ENCODE results near the gene ZNF91.
"Not testable (repeated sequence)": the region's sequence is repeated elsewhere in the genome, so short reads cannot be mapped to it uniquely, and the experiment has no call there.

The ZNF91 gene

GRCh38 chr19:23318143-23318542 is 77.1 kb downstream of the ZNF91 start:
- DNase-seq (ENCODE audit: low read depth), result no peak

DNA sequence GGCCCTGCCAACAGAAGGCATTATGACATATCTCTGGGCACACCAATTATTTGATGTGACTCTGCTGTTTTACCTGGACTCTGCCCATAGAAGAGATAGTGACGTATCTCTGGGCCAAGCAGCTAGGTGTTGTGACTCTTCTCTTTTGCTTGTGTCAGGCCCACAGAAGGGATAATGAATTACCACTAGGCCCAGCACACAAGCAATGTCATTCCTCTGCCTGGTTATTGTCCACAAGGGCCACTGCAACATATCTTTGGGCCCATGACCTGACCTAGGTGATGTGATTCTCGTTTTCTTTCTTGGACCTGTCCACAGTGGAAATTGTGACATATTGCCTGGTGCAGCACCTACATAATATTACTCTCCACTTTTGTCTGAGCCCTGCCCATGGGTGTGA is 80.0 kb downstream of the ZNF91 start:
- no peak for DNase-seq (ENCODE audit: low read depth)

DNA sequence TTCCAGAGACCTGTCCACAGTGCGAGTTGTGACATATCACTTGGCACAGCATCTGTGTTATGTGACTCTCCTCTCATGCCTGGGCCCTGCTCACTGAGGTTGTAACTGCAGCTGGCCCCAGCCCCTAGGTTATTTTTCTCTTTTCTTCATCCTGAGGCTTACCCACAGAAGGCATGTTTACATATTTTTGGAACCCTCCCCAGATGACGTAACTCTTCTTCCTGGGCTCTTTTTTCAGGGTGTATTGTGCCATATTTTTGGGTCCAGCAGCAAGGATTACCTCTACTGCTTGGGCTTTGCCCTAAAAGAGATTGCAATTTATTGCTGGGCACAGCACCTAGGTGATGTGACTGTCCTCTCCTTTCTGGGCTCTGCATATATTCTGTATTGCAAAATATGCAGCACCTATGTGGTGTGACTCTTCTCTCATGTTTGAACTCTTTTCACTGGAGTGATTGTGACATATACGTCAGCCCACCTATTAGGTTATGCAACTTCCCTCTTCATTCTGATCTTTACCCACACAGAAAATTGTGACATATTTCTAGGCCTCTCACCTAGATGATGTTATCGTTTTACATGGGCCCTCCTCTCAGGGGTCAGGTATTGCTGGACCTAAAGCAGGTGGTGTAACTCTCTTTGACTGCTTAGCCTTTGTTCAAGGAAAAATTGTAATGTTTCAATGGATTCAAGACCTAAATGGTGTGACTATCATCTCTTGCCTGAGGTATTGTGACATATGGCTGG is 80.6 kb downstream of the ZNF91 start:
- no peak for DNase-seq (ENCODE audit: low read depth)

DNA sequence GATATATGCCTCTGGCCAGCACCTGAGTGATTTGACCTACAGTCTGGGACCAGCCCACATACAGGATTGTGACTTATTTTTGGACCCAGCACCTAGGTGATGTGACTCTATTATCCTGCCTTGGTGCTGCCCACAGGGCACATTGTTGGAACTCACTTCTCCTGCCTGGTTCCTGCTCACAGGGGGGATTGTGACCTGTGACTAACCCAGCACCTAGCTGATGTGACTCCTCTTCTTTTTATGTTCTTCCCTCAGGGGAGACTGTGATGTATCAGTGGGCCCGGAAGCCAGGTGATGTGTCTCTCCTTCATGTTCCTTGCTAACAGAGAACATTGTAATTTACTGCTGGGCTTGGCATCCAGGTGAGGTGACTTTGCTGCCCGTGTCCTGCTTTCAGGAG is 82.1 kb downstream of the ZNF91 start:
- DNase-seq (ENCODE audit: low read depth), result no peak

DNA sequence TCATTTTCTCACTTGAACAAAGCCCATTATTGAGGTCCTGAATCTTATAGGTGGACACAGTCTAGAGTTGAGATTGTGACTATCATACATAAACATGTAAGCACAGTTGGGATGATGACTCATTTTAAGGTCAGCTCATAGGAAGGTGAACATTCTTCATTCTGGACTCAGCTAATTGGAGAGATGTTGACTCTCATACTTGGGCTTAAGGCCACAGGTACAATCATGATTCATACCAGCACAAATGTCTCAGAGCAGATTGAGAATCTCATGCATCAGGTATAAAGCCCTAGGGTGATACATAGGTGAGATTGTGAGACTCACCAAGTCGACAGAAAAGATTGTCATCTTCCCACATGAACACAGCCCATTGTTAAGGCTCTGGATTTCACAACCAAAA is 82.8 kb downstream of the ZNF91 start:
- no peak for DNase-seq (ENCODE audit: low read depth)

- no peak for DNase-seq (ENCODE audit: low read depth)
Measured at GRCh38 chr19:23311551-23311950, 83.7 kb downstream of the ZNF91 start.

DNA sequence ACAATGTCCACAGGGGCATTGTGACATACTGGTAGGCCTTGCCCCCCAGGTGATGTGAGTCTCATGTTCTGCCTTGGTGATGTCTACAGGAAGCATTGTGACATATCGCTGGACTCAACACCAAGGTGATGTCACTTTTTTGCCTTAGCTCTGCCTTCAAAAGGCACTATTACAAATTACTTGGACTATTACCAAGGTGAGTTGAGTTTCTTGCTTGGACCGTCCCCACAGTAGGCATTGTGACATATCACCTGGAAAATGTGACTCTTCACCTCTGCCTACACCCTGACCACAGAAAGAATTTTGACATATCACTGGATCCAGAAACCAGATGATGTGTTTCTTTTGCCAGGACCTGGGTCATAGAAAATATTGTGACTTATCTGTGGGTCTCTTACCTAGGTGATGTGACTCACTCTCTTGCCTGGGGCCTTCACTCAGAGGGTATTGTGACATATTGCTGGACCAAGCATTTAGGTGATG is 84.5 kb downstream of the ZNF91 start:
- DNase-seq (ENCODE audit: low read depth), result no peak

GRCh38 chr19:23309926-23310325 is 85.3 kb downstream of the ZNF91 start:
- no peak for DNase-seq (ENCODE audit: low read depth)

- DNase-seq (ENCODE audit: low read depth), result no peak
Measured at GRCh38 chr19:23305555-23305954, 89.7 kb downstream of the ZNF91 start.

DNA sequence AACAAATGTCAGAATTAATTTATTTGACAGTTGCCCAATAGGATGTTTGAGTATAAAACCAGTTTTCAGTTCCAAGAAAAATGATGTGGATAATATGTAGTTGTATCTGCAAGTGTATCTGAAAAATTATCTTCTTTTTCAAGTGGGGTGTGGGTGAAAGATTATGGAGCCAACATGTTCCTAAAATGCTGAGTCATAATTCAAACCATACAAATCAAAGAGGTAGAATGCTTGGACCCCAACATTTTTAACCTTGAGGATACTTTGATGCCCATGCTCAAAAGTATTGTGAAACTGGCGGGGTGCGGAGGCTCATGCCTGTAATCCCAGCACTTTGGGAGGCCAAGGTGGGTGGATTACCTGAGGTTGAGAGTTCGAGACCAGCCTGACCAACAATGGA is 91.0 kb downstream of the ZNF91 start:
- DNase-seq (ENCODE audit: low read depth), result no peak

GRCh38 chr19:23294141-23294540 is 101.1 kb downstream of the ZNF91 start:
- no peak for DNase-seq (ENCODE audit: low read depth)

GRCh38 chr19:23289966-23290365 is 105.3 kb downstream of the ZNF91 start:
- DNase-seq (ENCODE audit: low read depth), result not testable (repeated sequence)
